Right cardiac atrium (tissue), 5 donors: ENCODE measurements around the gene PDPN. TPM values are rescaled to one million over a fixed set of nuclear protein-coding genes. Genes with fewer than 3 reads are reported as not detected.
"Not testable (repeated sequence)": the region's sequence is repeated elsewhere in the genome, so short reads cannot be mapped to it uniquely, and the experiment has no call there.

Source experiments
- ATAC-seq, 2 donors: fragments of 200-7000 bp; cut with Tn5 transposase; one replicate each; pipeline versions ENCODE4 v1.8.0 to v1.9.1; 2020; ENCODE audit warnings: moderate library complexity in 2 of 2, mild to moderate bottlenecking in 1 of 2
- DNase-seq, 3 donors: peaks; one replicate each; pipeline ENCODE4 v3.0.0-alpha.2; 2020
- H3K27ac ChIP-seq: one replicate; pipeline ENCODE4 v1.5.1; 2013; ENCODE audit warnings: mild to moderate bottlenecking, low read length, control low read depth, moderate library complexity
- H3K27me3 ChIP-seq: one replicate; pipeline ENCODE4 v1.6.1; 2013; ENCODE audit not compliant: control insufficient read depth, insufficient read depth
- H3K4me1 ChIP-seq: one replicate; pipeline ENCODE4 v1.6.1; 2013; ENCODE audit warnings: low read length; ENCODE audit not compliant: control insufficient read depth, insufficient read depth
- H3K4me3 ChIP-seq: one replicate; pipeline ENCODE4 v1.5.1; 2013; ENCODE audit warnings: low read length, control low read depth
- H3K9me3 ChIP-seq: one replicate; pipeline ENCODE4 v1.6.1; 2013; ENCODE audit warnings: low read length; ENCODE audit not compliant: control insufficient read depth
- WGBS: extraction: QIAGEN DNeasy Blood & Tissue Kit; methylation state at CpG from one replicate; pipeline ENCODE4 v1.1.7; 2013; 5-methylcytosine and 5-hydroxymethylcytosine counted together
- intact Hi-C, 4 donors: fragments of 100-400 bp; cut with DNase I; formaldehyde crosslinking; loops; one replicate each; pipeline versions ENCODE4 v1.11.0 to v1.14.0; 2022 to 2023
- polyA plus RNA-seq: library from polyadenylated mRNA; stranded (reverse); fragments of 200-250 nt; gene quantifications from one replicate; pipeline ENCODE4 v1.2.3, GENCODE V29; 2013
- total RNA-seq, 4 donors: library from RNA; stranded (reverse); fragmentation: NEBNext Ultra II Directional; extraction: Animal tissue kit (Norgen Biotek cat#: 25700); gene quantifications; one replicate each; pipeline ENCODE4 v1.2.1, GENCODE V29; 2021
- donor health status: healthy with polysubstance abuse.
- donor health status: DM: no; HTN: yes; CAD: no.
- donor health status: DM: no; HTN: no; CAD: no.
- donor health status: DM: no; HTN: yes; CAD: no; lungs with severe emphysema.
- donor health status: DM: yes; HTN: yes; CAD: no.

PDPN gene
- total and polyA plus RNA-seq, 5 donors = 11.7 to 24.1 (median 16.4) TPM

DNA sequence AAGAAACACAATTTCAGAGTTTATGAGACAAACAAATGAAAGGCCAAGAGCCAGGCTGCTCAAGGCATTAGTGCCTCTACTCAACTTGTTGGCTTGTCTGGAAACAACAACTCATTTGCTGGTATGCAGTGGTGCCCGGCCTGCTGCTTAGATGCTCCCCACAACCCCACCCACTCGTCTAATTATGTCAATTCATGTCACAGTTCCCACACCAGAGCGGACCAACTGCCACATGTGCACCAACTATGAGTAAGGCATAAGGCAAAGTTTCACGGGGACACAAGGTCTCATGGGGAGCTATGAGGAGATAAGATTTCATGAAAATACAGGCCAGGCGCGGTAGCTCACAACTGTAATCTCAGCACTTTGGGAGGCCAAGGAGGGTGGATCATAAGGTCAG lies 35.4 kb upstream of the PDPN start:
- WGBS = 68% methylated on average over 6 of the region's 6 CpGs
- DNase-seq (no peak), ATAC-seq (no peak)
- H3K27ac ChIP-seq = no peak overlapping the region
- H3K4me1 ChIP-seq = peaks cover 6% of the 10 kb centered on the region
- no peak overlapping the region for H3K4me3 ChIP-seq
- no peaks in the 10 kb centered on the region for H3K9me3 ChIP-seq
- no peaks in the 10 kb centered on the region for H3K27me3 ChIP-seq
- intact Hi-C loops = no loop called here

DNA sequence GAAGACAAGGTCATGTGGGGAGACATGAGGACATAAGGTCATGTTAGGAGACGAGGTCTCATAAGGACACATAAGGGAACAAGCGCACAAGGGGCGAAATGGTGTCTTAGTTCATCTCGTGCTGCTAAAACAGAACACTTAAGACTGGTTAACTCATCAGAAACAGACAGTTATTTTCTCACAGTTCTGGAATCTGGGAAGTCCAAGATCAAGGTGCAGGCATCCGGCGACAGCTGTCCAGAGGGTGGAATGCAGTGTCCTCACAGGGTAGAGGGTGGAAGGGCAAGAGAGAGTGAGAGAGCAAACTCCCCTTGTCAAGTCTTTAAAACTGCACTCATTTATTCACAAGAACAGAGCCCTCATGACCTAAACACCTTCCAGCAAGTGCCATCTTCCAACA lies 34.6 kb upstream of the PDPN start:
- H3K9me3 ChIP-seq = no peaks in the 10 kb centered on the region
- peaks cover 1% of the 10 kb centered on the region for H3K4me1 ChIP-seq
- intact Hi-C loops = no loop called here
- no peak for DNase-seq
- H3K4me3 ChIP-seq = no peak overlapping the region
- no peak overlapping the region for H3K27ac ChIP-seq
- no peak for ATAC-seq
- no peaks in the 10 kb centered on the region for H3K27me3 ChIP-seq
- 67% methylated on average over 6 of the region's 6 CpGs for WGBS

DNA sequence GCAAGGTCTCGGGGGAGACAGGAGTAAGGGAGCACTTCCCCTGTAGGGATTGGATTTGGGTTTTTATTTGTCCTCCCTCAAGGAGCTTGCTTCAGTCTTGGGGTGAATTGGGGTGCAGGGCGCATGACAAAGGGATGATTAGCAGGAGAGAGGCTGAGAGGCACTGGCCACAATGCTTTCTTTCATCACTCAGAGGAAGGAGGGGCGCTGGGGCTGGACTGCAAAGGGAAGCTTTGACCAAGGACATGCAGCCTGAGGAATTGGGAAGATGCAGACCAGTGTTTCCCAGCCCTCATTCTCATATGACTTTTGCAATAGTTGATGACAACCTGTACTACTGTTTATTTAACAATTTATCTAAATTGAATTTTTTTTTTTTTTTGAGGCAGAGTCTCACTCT lies 34.1 kb upstream of the PDPN start:
- Histone ChIP-seq H3K27me3 (no peaks in the 10 kb centered on the region), H3K4me3 (no peak overlapping the region), H3K4me1 (no peaks in the 10 kb centered on the region), H3K27ac (no peak overlapping the region), H3K9me3 (no peaks in the 10 kb centered on the region)
- no peak for DNase-seq
- intact Hi-C loops = no loop called here
- no peak for ATAC-seq
- WGBS = 66% methylated on average over 3 of the region's 3 CpGs

DNA sequence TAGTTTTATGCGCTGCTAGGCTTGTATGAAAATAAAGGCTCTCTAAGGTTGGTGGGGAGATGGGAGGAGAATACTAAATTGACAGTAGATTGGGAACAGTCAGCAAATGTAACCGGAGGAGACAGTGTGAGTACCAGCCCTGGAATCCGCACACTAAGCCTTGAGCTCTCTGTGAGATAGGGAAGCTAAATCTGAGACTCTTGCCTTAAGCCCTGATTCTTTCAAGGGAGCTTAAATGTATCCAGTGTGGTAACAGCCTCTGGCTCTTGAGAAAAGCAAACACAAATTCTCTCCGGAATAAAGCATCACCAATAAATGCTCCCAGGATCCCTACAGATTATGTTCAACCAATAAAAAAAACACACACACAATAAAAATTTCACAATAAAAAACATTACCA lies 33.0 kb upstream of the PDPN start:
- Histone ChIP-seq H3K4me1 (no peaks in the 10 kb centered on the region), H3K27me3 (no peaks in the 10 kb centered on the region), H3K4me3 (no peak overlapping the region), H3K27ac (no peak overlapping the region), H3K9me3 (no peaks in the 10 kb centered on the region)
- DNase-seq (no peak), ATAC-seq (no peak)
- intact Hi-C loops = no loop called here
- 66% methylated on average over 4 of the region's 4 CpGs for WGBS

DNA sequence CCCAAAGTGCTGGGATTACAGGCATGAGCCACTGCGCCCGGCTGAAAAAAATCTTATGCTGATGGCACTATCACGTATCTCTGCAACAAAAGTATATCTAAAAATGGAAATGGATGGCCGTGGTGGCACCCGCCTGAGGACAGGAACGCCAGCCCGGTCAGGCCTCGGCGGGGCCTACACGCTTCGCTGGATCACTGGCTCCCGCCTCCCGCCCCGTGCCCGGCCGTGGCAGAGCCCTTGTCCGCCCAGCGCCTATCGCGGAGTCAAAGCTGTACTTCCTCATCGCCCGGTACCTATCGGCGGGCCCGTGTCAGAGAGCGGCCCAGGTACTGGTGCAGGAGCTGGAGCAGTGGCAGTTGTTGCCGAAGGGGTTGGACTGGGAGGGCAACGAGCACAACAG lies 28.8 kb upstream of the PDPN start:
- intact Hi-C loops = no loop called here
- Histone ChIP-seq H3K9me3 (no peaks in the 10 kb centered on the region), H3K27me3 (no peaks in the 10 kb centered on the region), H3K27ac (no peak overlapping the region), H3K4me1 (no peaks in the 10 kb centered on the region), H3K4me3 (no peak overlapping the region)
- 95% methylated on average over 28 of the region's 28 CpGs for WGBS
- ATAC-seq = peak in 1 of 2 donors; percentile 31
- DNase-seq = no peak

DNA sequence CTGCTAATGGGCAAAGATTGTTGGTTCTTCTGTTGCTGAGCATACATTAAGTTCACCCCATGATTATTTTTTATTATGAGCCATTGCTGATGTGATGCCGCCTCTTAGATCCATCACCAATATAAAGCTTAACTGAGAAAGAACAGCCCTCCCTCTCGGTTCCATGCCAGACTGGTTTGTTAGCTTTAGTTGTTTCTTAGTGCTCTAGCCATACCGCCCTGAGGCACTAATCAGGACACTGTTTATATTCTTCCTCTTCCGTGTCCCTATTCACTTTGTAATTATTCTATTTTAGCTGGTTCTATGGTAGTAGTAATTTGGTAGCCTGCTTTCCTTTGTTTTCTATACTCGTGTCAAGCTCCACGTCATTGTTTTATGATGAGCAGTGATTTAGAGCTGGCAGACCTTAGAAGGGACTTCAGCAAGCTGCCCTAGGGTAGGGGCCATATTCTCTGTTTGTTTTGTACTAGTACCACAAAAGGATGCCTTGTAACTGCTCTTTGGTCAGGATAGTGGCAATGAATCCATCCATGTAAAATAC lies 27.3 kb upstream of the PDPN start:
- Histone ChIP-seq H3K27me3 (no peaks in the 10 kb centered on the region), H3K4me1 (no peaks in the 10 kb centered on the region), H3K4me3 (no peak overlapping the region), H3K9me3 (no peaks in the 10 kb centered on the region), H3K27ac (no peak overlapping the region)
- WGBS = 77% methylated on average over 6 of the region's 6 CpGs
- DNase-seq (no peak), ATAC-seq (no peak)
- intact Hi-C loops = no loop called here

DNA sequence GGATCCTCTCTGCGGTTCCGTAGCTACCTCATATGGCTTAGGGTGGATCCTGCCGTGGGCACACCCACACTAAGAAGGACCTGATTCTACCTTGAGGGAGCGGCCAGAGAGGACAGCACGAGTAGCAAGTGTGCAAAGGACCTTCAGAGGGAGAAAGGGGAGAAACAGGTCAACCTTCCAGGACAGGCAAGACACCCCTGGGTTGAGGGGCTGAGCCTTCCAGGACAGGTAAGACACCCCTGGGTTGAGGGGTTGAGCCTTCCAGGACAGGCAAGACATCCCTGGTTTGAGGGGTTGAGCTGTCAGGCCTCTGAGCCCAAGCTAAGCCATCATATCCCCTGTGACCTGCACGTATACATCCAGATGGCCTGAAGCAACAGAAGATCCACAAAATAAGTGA lies 23.1 kb upstream of the PDPN start:
- no peaks in the 10 kb centered on the region for H3K27me3 ChIP-seq
- no peak for DNase-seq
- no peak for ATAC-seq
- no peaks in the 10 kb centered on the region for H3K4me1 ChIP-seq
- WGBS = 86% methylated on average over 6 of the region's 6 CpGs
- no peak overlapping the region for H3K27ac ChIP-seq
- intact Hi-C loops = no loop called here
- H3K4me3 ChIP-seq = no peak overlapping the region
- H3K9me3 ChIP-seq = no peaks in the 10 kb centered on the region

DNA sequence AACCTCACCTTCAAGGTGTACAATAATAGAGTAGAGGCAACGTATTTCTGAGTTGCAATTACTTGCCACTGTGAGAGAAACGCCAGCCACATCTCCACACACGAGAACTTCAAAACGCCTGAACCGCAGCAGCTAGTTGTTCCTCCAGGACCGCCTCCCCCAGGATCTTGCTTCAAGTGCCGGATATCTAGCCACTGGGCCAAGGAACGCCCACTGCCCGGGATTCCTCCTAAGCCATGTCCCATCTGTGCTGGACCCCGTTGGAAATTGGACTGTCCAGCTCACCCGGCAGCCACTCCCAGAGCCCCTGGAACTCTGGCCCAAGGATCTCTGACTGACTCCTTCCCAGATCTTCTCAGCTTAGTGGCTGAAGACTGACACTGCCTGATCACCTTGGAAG lies 20.7 kb upstream of the PDPN start:
- intact Hi-C loops, H3K9me3 ChIP-seq, ATAC-seq, H3K4me3 ChIP-seq, H3K4me1 ChIP-seq, DNase-seq, H3K27me3 ChIP-seq, H3K27ac ChIP-seq: not testable (repeated sequence)
- WGBS = 88% methylated on average over 11 of the region's 11 CpGs

GRCh38 chr1:13564073-13564472 lies 19.6 kb upstream of the PDPN start:
- no peak overlapping the region for H3K4me3 ChIP-seq
- 84% methylated on average over 5 of the region's 5 CpGs for WGBS
- H3K27me3 ChIP-seq = no peaks in the 10 kb centered on the region
- H3K9me3 ChIP-seq = no peaks in the 10 kb centered on the region
- DNase-seq = no peak
- H3K27ac ChIP-seq = no peak overlapping the region
- no peak for ATAC-seq
- no peaks in the 10 kb centered on the region for H3K4me1 ChIP-seq
- intact Hi-C loops = no loop called here

DNA sequence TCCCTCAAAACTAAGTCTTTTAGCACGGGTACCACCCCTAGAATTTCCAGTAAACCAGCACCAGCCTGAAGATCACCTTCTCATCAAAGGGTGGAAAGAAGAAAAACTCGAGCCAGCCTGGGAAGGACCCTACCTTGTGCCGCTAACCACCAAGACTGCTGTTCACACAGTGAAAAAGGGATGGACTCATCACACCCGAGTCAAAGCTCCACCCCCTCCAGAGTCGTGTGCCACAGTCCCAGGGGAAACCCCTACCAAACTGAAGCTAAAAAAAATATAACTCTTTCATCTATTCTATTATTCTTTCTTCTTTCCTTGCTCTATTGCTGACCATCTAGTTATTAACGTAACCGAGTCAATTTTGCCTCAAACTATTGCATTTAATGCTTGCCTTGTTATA lies 13.2 kb upstream of the PDPN start:
- H3K27ac ChIP-seq, H3K4me1 ChIP-seq, H3K27me3 ChIP-seq, DNase-seq, H3K4me3 ChIP-seq, ATAC-seq, intact Hi-C loops, H3K9me3 ChIP-seq: not testable (repeated sequence)
- WGBS = 54% methylated on average over 7 of the region's 7 CpGs

DNA sequence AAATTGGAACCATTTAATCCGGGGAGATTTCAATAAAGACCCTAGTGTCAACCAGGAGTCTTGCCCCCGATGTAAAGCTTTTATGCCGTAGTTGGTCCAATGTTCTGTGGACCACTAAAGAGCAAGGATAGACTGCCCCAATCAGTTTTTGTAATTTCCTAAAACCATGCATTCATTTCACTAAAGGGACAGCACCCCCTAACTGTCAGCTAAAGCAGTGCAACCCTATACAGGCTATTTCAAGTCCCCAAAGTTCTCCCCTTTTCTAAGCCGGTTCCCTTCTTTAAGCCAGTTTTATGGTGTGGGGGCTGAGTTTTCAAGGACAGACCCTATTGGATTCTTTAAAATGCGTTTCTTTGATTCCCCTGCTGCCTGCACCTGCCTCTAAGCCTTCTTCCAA lies 12.7 kb upstream of the PDPN start:
- intact Hi-C loops = no loop called here
- WGBS = 65% methylated on average over 5 of the region's 5 CpGs
- Histone ChIP-seq H3K4me3 (no peak overlapping the region), H3K27ac (no peak overlapping the region), H3K9me3 (no peaks in the 10 kb centered on the region), H3K4me1 (no peaks in the 10 kb centered on the region), H3K27me3 (no peaks in the 10 kb centered on the region)
- ATAC-seq = no peak
- no peak for DNase-seq

- 86% methylated on average over 4 of the region's 4 CpGs for WGBS
- H3K9me3 ChIP-seq = no peaks in the 10 kb centered on the region
- H3K27ac ChIP-seq = no peak overlapping the region
- no peaks in the 10 kb centered on the region for H3K4me1 ChIP-seq
- H3K4me3 ChIP-seq = no peak overlapping the region
- ATAC-seq (no peak), DNase-seq (no peak)
- H3K27me3 ChIP-seq = no peaks in the 10 kb centered on the region
- intact Hi-C loops = no loop called here
Measured at GRCh38 chr1:13573586-13573985, 10.0 kb upstream of the PDPN start.
